Measurements from ENCODE around the gene TERT. TPM values are rescaled to one million over a fixed set of nuclear protein-coding genes. Genes with fewer than 3 reads are reported as not detected.
A peak's percentile ranks its signal among the peaks of the same experiment; 100 is the strongest.

The TERT gene
- total and polyA plus RNA-seq, 2 experiments from 2014 or later = not detected

DNA sequence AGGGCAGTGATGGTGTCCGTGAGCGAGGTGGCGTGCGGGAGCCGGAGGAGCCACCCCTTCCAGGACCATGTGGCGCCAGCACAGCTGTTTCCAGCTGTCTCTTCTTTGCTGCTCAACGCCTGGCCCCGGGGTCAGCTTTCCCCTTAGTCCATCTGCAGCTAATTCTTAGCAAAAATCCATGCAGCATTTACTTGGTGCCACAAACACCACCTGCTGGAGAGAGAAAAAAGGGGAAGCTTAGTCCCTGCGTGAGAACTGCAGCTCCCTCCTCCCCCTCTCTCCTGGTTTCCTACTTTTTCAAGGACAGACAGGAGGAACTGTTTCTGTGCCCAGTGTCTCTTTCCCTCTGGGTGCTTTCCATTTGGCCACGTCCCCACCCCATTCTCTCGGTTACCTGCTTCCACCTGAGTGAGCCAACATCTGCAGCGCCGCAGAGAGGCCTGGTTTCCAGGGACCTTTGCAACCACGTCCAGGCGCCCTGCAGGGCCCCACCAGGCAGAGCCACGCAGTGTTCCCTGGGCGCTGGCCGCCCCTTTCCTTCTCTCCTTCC is 90.1 kb downstream of the TERT start:
- WGBS, 2 experiments (ENCODE audit: low coverage in 1 of 2, low lambda C conversion rate in 2 of 2, missing lambda C conversion rate in 2 of 2) = 6% methylated on average over 18 of the region's 18 CpGs
- no peaks in the 10 kb centered on the region for H3K36me3 ChIP-seq (ENCODE audit: low read depth)
- H4K20me1 ChIP-seq (ENCODE audit: insufficient read depth) = no peaks in the 10 kb centered on the region
- TF ChIP-seq EZH2 (IDR thresholded peaks at IDR 0.05; ENCODE audit: insufficient read depth, poor library complexity, severe bottlenecking) (no peak), EZH2phosphoT487 (IDR thresholded peaks at IDR 0.05; ENCODE audit: insufficient read depth, low read depth) (no peak)
- DNase-seq = peak; percentile 56
- H3K9me3 ChIP-seq (ENCODE audit: low read depth) = no peaks in the 10 kb centered on the region
- H3K4me3 ChIP-seq = no peak overlapping the region
- no peak overlapping the region for H2AFZ ChIP-seq
- H3K27ac ChIP-seq = no peak overlapping the region
- no peaks in the 10 kb centered on the region for H3K9me2 ChIP-seq (ENCODE audit: insufficient read depth)
- H3F3A ChIP-seq (ENCODE audit: insufficient read depth) = no peaks in the 10 kb centered on the region
- no peaks in the 10 kb centered on the region for H3K79me2 ChIP-seq (ENCODE audit: insufficient read depth)
- H3K4me1 ChIP-seq (ENCODE audit: insufficient read depth) = no peaks in the 10 kb centered on the region
- no peak overlapping the region for H3K9ac ChIP-seq
- H3K27me3 ChIP-seq (replicated peaks; ENCODE audit: insufficient read depth) = peaks cover 18% of the 10 kb centered on the region
- in situ Hi-C loops (cut with MboI) = no loop called here
- no peak overlapping the region for H3K4me2 ChIP-seq (ENCODE audit: unreplicated experiment)

- no peaks in the 10 kb centered on the region for H3K4me1 ChIP-seq (ENCODE audit: insufficient read depth)
- no peaks in the 10 kb centered on the region for H3K9me3 ChIP-seq (ENCODE audit: low read depth)
- no peak overlapping the region for H3K9ac ChIP-seq
- H3K79me2 ChIP-seq (ENCODE audit: insufficient read depth) = no peaks in the 10 kb centered on the region
- H3K4me3 ChIP-seq = no peak overlapping the region
- TF ChIP-seq EZH2phosphoT487 (IDR thresholded peaks at IDR 0.05; ENCODE audit: insufficient read depth, low read depth) = no peak
- WGBS, 2 experiments (ENCODE audit: low coverage in 1 of 2, low lambda C conversion rate in 2 of 2, missing lambda C conversion rate in 2 of 2) = 42 to 46% methylated on average over 21 to 24 of the region's 25 CpGs
- no peak overlapping the region for H3K4me2 ChIP-seq (ENCODE audit: unreplicated experiment)
- H3K27me3 ChIP-seq (replicated peaks; ENCODE audit: insufficient read depth) = peaks cover 25% of the 10 kb centered on the region
- no peak overlapping the region for H3K27ac ChIP-seq
- H3F3A ChIP-seq (ENCODE audit: insufficient read depth) = no peaks in the 10 kb centered on the region
- in situ Hi-C loops (cut with MboI) = no loop called here
- H4K20me1 ChIP-seq (ENCODE audit: insufficient read depth) = no peaks in the 10 kb centered on the region
- no peaks in the 10 kb centered on the region for H3K36me3 ChIP-seq (ENCODE audit: low read depth)
- no peak for DNase-seq
- H2AFZ ChIP-seq = no peak overlapping the region
- H3K9me2 ChIP-seq (ENCODE audit: insufficient read depth) = no peaks in the 10 kb centered on the region
Measured at GRCh38 chr5:1203968-1204692, 90.7 kb downstream of the TERT start.

DNA sequence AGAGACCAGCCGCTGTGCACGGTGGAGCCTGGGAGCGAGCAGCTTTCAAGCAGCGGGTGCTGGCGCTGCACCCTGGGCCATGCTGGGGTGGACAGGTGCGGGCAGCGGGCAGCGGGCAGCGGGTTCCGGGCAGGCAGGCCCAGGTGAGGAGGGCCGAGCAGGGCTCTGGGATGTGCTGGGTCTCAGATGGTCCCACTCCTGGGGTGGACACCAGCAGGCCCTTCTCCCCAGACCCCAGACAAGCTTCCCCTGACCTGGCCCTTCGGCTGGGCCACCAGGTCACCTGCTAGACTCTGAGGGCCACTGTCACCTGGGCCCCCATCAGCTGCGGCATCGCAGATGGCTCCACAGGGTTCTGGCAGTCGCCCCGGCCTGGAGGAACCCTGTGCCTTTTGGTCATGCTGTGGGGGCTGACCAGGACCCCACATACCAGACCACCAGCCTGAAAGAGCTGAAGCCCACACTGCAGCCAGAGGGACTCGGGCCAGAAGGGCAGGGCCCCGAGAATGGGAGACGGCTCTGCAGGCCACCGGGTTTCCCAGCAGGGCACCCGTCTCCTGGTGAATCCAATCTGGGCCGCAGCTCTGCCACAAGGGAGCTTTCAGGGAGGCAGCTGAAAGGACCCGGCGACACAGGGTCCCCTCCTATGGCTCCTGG is 91.4 kb downstream of the TERT start:
- H2AFZ ChIP-seq = no peak overlapping the region
- H3K4me1 ChIP-seq (ENCODE audit: insufficient read depth) = no peaks in the 10 kb centered on the region
- H3K79me2 ChIP-seq (ENCODE audit: insufficient read depth) = no peaks in the 10 kb centered on the region
- H3K4me3 ChIP-seq = no peak overlapping the region
- H3K9me2 ChIP-seq (ENCODE audit: insufficient read depth) = no peaks in the 10 kb centered on the region
- DNase-seq = no peak
- no peak overlapping the region for H3K27ac ChIP-seq
- whole genome bisulfite sequencing, 2 experiments (ENCODE audit: low coverage in 1 of 2, low lambda C conversion rate in 2 of 2, missing lambda C conversion rate in 2 of 2) = 58 to 61% methylated on average over 21 to 24 of the region's 24 CpGs
- in situ Hi-C loops (cut with MboI) = no loop called here
- H4K20me1 ChIP-seq (ENCODE audit: insufficient read depth) = no peaks in the 10 kb centered on the region
- H3F3A ChIP-seq (ENCODE audit: insufficient read depth) = no peaks in the 10 kb centered on the region
- no peaks in the 10 kb centered on the region for H3K36me3 ChIP-seq (ENCODE audit: low read depth)
- no peak overlapping the region for H3K9ac ChIP-seq
- TF ChIP-seq EZH2phosphoT487 (IDR thresholded peaks at IDR 0.05; ENCODE audit: insufficient read depth, low read depth) = no peak
- no peak for TF ChIP-seq EZH2 (IDR thresholded peaks at IDR 0.05; ENCODE audit: insufficient read depth, poor library complexity, severe bottlenecking)
- no peak overlapping the region for H3K4me2 ChIP-seq (ENCODE audit: unreplicated experiment)
- no peaks in the 10 kb centered on the region for H3K9me3 ChIP-seq (ENCODE audit: low read depth)
- peaks cover 32% of the 10 kb centered on the region for H3K27me3 ChIP-seq (replicated peaks; ENCODE audit: insufficient read depth)

Small RNA genes lying within 50 kb of the gene (microRNA-seq; reads per million reads assigned to microRNA genes)
- gene MIR4457 (ENCODE audit: borderline number of aligned reads) = not detected

Small RNA genes lying within 50 kb of the gene (small RNA-seq; reads per million reads assigned to genes)
- gene MIR4457 (ENCODE audit: low read depth, low replicate concordance) = not detected

Other genes starting within 250 kb of the TERT start
- 1.6 and 1.9 TPM in 2 replicates for gene SLC12A7, start 183.0 kb downstream of the TERT start, total RNA-seq (2014; rRNA removed; shearing (Covaris generic))
- gene SLC12A7, start 183.0 kb downstream of the TERT start, polyA plus RNA-seq (2016; fragmentation: Nextera tagmentation; extraction: Ambion mirVana) = 0.46 and 0.75 TPM in 2 replicates
- not detected in 2 replicates for gene SLC6A19, start 93.5 kb downstream of the TERT start, total RNA-seq (2014; rRNA removed; shearing (Covaris generic))
- not detected in 2 replicates for gene SLC6A19, start 93.5 kb downstream of the TERT start, polyA plus RNA-seq (2016; fragmentation: Nextera tagmentation; extraction: Ambion mirVana)
- not detected in 2 replicates for gene SLC6A18, start 69.7 kb downstream of the TERT start, total RNA-seq (2014; rRNA removed; shearing (Covaris generic))
- gene SLC6A18, start 69.7 kb downstream of the TERT start, polyA plus RNA-seq (2016; fragmentation: Nextera tagmentation; extraction: Ambion mirVana) = not detected in 2 replicates
- gene CLPTM1L, start 50.0 kb upstream of the TERT start, total RNA-seq (2014; rRNA removed; shearing (Covaris generic)) = 132 and 135 TPM in 2 replicates
- gene CLPTM1L, start 50.0 kb upstream of the TERT start, polyA plus RNA-seq (2016; fragmentation: Nextera tagmentation; extraction: Ambion mirVana) = 25.6 and 28.3 TPM in 2 replicates
- not detected in 2 replicates for gene SLC6A3, start 150.4 kb upstream of the TERT start, total RNA-seq (2014; rRNA removed; shearing (Covaris generic))
- gene SLC6A3, start 150.4 kb upstream of the TERT start, polyA plus RNA-seq (2016; fragmentation: Nextera tagmentation; extraction: Ambion mirVana) = not detected in 2 replicates
- 31.6 and 48.4 TPM in 2 replicates for gene LPCAT1, start 228.9 kb upstream of the TERT start, total RNA-seq (2014; rRNA removed; shearing (Covaris generic))
- gene LPCAT1, start 228.9 kb upstream of the TERT start, polyA plus RNA-seq (2016; fragmentation: Nextera tagmentation; extraction: Ambion mirVana) = 19.2 and 22.2 TPM in 2 replicates